OCI-LY1 (cell line): ENCODE results near the gene CLPTM1L.

Experiments used
- EZH2 ChIP-seq: fragments of 200-600 bp; sonication (generic), shearing (Covaris generic); IDR thresholded peaks from 2 replicates; pipeline ENCODE4 v1.8.0; 2017; ENCODE audit warnings: borderline replicate concordance, mixed run types, mild to moderate bottlenecking, antibody characterized with exemption, low read length, moderate library complexity, mixed read lengths
- TF ChIP-seq, protein P1 (sequence below): fragments of 200-600 bp; sonication (generic), shearing (Covaris generic); IDR thresholded peaks from 2 replicates; pipeline ENCODE4 v1.5.1; 2017; ENCODE audit warnings: mild to moderate bottlenecking, antibody characterized with exemption, low read length, moderate library complexity, mixed read lengths

DNA sequence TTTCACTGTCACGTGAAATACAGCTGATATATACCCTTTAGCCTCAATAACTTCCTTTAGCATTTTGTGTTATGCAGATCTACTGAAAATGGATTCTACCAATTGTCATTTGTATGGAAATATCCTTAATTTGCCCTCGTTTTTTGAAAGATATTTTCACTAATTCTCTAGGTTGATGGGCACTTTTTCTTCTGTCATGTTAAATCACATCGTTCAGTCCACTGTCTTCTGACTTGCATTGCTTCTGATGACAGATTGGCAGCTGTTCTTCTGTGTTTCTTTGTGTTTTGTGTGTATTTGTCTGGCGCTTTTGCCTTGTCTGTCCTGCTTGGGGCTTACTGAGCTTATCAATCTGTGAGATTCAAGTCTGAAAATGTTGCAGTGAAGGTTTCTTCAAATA lies 9.7 kb upstream of the CLPTM1L start:
- TF ChIP-seq, protein P1, sequence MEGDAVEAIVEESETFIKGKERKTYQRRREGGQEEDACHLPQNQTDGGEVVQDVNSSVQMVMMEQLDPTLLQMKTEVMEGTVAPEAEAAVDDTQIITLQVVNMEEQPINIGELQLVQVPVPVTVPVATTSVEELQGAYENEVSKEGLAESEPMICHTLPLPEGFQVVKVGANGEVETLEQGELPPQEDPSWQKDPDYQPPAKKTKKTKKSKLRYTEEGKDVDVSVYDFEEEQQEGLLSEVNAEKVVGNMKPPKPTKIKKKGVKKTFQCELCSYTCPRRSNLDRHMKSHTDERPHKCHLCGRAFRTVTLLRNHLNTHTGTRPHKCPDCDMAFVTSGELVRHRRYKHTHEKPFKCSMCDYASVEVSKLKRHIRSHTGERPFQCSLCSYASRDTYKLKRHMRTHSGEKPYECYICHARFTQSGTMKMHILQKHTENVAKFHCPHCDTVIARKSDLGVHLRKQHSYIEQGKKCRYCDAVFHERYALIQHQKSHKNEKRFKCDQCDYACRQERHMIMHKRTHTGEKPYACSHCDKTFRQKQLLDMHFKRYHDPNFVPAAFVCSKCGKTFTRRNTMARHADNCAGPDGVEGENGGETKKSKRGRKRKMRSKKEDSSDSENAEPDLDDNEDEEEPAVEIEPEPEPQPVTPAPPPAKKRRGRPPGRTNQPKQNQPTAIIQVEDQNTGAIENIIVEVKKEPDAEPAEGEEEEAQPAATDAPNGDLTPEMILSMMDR, result no peak
- TF ChIP-seq EZH2, result no peak
